Uterus (tissue), 4 donors: ENCODE results near the gene CORIN. TPM values are rescaled to one million over a fixed set of nuclear protein-coding genes. Genes with fewer than 3 reads are reported as not detected.
A peak's percentile ranks its signal among the peaks of the same experiment; 100 is the strongest.

Experiments used
- DNase-seq, 2 donors: peaks; one replicate each; pipeline ENCODE4 v3.0.0-alpha.2; 2019 to 2020
- H3K27ac ChIP-seq, 2 donors: fragments of 200-600 bp; sonication (generic); 1 replicate in 1 of 2; 2 replicates in 1 of 2; pipeline ENCODE4 v1.5.1; 2016 to 2018
- H3K27me3 ChIP-seq, 2 donors: fragments of 200-600 bp; sonication (generic); one replicate each; pipeline ENCODE4 v1.5.1; 2018 to 2019; ENCODE audit warnings: control low read depth in 1 of 2
- H3K36me3 ChIP-seq, 2 donors: fragments of 200-600 bp; sonication (generic); one replicate each; pipeline ENCODE4 v1.5.1; 2019; ENCODE audit warnings: control low read depth in 1 of 2
- H3K4me1 ChIP-seq, 2 donors: fragments of 200-600 bp; sonication (generic); one replicate each; pipeline ENCODE4 v1.5.1; 2018 to 2019; ENCODE audit warnings: control low read depth in 1 of 2
- H3K4me3 ChIP-seq, 2 donors: fragments of 200-600 bp; sonication (generic); 1 replicate in 1 of 2; 2 replicates in 1 of 2; pipeline ENCODE4 v1.5.1; 2018 to 2019; ENCODE audit warnings: mild to moderate bottlenecking in 1 of 2
- H3K9me3 ChIP-seq, 2 donors: fragments of 200-600 bp; sonication (generic); one replicate each; pipeline ENCODE4 v1.5.1; 2019; ENCODE audit warnings: control low read depth in 1 of 2
- CTCF ChIP-seq, 4 experiments: fragments of 200-600 bp in 2 of 4; fragments of 450-650 bp in 2 of 4; sonication (generic) in 2 of 4; IDR thresholded peaks; one replicate each; pipeline ENCODE4 v1.5.1; 2016 to 2019; ENCODE audit warnings: antibody characterized with exemption in 4 of 4, mild to moderate bottlenecking in 2 of 4, moderate library complexity in 1 of 4
- POLR2A ChIP-seq, 2 donors: fragments of 450-650 bp; IDR thresholded peaks; one replicate each; pipeline ENCODE4 v1.6.1; 2016; ENCODE audit warnings: antibody characterized with exemption in 2 of 2, mild to moderate bottlenecking in 1 of 2, moderate library complexity in 1 of 2
- intact Hi-C: fragments of 100-400 bp; cut with DNase I; formaldehyde crosslinking; loops from one replicate; pipeline ENCODE4 v1.15.1; 2023; ENCODE audit warnings: low total_unique reads
- total RNA-seq, 4 donors: library from RNA; depleted of rRNA in 3 of 4; stranded (reverse); fragments of >200 nt in 3 of 4; gene quantifications; one replicate each; pipeline versions ENCODE4 v1.1.0 to v1.2.4, GENCODE V29; 2014 to 2023
- donor health status: DM: yes; HTN: yes; CAD: no.

CORIN gene
- total RNA-seq, 4 donors from 2014 or later = 4.8 to 8.5 (median 6.4) TPM

- DNase-seq = no peak
- Histone ChIP-seq H3K27ac (no peak overlapping the region), H3K4me1 (no peaks in the 10 kb centered on the region), H3K27me3 (no peaks in the 10 kb centered on the region), H3K4me3 (no peak overlapping the region), H3K9me3 (no peaks in the 10 kb centered on the region), H3K36me3 (no peaks in the 10 kb centered on the region)
- no peak for TF ChIP-seq CTCF (IDR thresholded peaks at IDR 0.05)
- TF ChIP-seq POLR2A (IDR thresholded peaks at IDR 0.05) = no peak
- intact Hi-C loops = no loop called here
These were observed 240.2 kb downstream of the CORIN start for GRCh38 chr4:47597696-47598095.

DNA sequence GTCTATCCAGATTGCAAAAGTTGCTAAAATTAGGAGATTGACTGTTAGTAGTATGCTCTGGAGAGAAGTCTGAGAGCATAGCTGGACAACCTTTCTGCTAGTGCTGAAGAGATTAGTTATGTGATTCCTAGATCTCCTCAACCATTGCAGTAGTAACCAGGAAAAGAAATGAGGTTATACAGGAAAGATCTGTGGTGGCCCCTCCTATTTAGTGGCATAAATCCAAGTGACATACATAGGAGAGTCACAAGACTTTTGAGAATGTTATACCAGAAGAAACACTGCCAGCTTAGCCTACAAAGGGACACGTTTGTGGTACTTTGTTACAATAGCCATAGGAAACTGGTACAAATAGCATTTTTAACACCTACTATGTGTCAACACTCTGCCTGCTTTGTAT, 247.5 kb downstream of the CORIN start:
- Histone ChIP-seq H3K36me3 (no peaks in the 10 kb centered on the region), H3K27me3 (no peaks in the 10 kb centered on the region), H3K9me3 (no peaks in the 10 kb centered on the region), H3K4me1 (no peaks in the 10 kb centered on the region), H3K4me3 (no peak overlapping the region), H3K27ac (no peak overlapping the region)
- intact Hi-C loops = no loop called here
- TF ChIP-seq CTCF (IDR thresholded peaks at IDR 0.05) = no peak
- TF ChIP-seq POLR2A (IDR thresholded peaks at IDR 0.05) = no peak
- DNase-seq = no peak

DNA sequence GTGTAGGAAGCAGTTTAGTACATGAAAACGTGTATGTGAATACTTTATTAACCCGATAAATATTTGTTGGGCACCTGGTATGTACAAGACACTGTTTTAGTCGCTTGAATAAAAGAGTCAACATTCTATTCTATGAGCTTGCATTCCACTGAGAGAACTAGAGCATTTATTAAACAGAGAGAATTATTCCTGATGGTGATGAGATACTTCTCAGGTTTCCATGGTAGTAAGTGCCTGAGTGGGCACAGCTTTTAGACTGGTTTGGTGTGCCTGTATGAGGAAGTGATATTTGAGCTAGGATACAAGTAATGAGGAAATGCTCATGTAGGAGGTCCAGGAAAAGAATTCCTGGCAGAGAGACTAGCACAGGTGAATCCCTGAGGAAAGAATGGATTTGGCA, 258.6 kb downstream of the CORIN start:
- H3K27ac ChIP-seq = peak overlapping the region; percentile 61 to 92
- no peak for DNase-seq
- H3K36me3 ChIP-seq = no peaks in the 10 kb centered on the region
- intact Hi-C loops = no loop called here
- no peak overlapping the region for H3K4me3 ChIP-seq
- no peak for TF ChIP-seq POLR2A (IDR thresholded peaks at IDR 0.05)
- no peaks in the 10 kb centered on the region for H3K9me3 ChIP-seq
- no peaks in the 10 kb centered on the region for H3K4me1 ChIP-seq
- no peaks in the 10 kb centered on the region for H3K27me3 ChIP-seq

DNA sequence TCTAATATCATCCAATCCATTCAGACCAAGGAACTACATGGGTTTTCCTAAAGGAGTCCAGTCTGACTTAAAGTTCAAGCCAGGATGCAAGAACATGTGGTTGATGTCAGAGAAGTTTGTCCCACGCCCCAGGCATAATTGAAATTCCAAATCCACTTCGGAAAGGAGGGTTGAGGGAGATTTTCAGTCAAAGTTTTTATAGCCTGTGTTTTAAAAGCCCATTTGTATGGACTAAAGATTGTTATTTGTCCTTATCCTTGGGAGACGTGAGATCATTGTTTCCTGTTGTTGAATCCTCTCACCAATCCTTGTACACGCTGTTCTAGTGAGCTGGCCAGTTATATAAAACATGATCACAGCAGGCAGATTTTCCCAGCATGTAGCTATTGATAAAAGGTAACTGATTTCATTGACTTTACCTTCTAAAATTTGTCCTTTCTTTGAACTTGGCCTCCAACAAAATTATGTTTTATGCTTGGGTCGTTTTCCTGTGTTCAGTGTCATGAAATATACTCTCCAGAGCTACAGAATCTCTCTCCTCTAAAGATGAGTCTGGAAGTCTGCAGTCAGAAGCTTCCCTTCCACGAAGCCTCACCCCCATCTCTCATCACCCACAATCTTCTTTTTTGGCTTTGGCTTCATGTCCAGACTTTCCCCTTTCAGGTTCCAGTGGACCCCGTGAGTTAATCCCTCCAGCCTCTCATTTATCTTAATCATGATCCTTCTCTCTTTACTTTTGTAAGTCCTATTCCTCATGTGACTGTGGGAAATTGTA, 259.9 kb downstream of the CORIN start:
- TF ChIP-seq CTCF (IDR thresholded peaks at IDR 0.05) = no peak
- TF ChIP-seq POLR2A (IDR thresholded peaks at IDR 0.05) = peak in 1 of 2 donors; percentile 45
- H3K4me1 ChIP-seq = no peaks in the 10 kb centered on the region
- no peaks in the 10 kb centered on the region for H3K36me3 ChIP-seq
- intact Hi-C loops = no loop called here
- no peaks in the 10 kb centered on the region for H3K27me3 ChIP-seq
- H3K27ac ChIP-seq = peak overlapping the region; percentile 61 to 92
- no peak overlapping the region for H3K4me3 ChIP-seq
- DNase-seq = peak in 1 of 2 donors; percentile 44
- H3K9me3 ChIP-seq = no peaks in the 10 kb centered on the region

GRCh38 chr4:47572981-47573380, 264.9 kb downstream of the CORIN start:
- H3K9me3 ChIP-seq = no peaks in the 10 kb centered on the region
- H3K27ac ChIP-seq = no peak overlapping the region
- H3K4me3 ChIP-seq = no peak overlapping the region
- H3K36me3 ChIP-seq = no peaks in the 10 kb centered on the region
- H3K27me3 ChIP-seq = no peaks in the 10 kb centered on the region
- TF ChIP-seq POLR2A (IDR thresholded peaks at IDR 0.05) (no peak), CTCF (IDR thresholded peaks at IDR 0.05) (no peak)
- no peak for DNase-seq
- no peaks in the 10 kb centered on the region for H3K4me1 ChIP-seq
- intact Hi-C loops = no loop called here
